Activated naive CD4-positive, alpha-beta T cell treated with anti-CD3 and anti-CD28 coated beads, Interleukin-2, amount 10 ng/mL, durations not matched to agents 7 days and 5 days (primary cell): Measurements from ENCODE around the gene KRT81.
"Not testable (repeated sequence)": the region's sequence is repeated elsewhere in the genome, so short reads cannot be mapped to it uniquely, and the experiment has no call there.

ENCODE experiments used
- CTCF ChIA-PET: fragments of 350-600 bp; sonication (Branson Sonifier 250); formaldehyde crosslinking; loops from one replicate; lab custom pipeline; 2021; ENCODE audit warnings: antibody characterized with exemption; lab: Charles Lee
- DNase-seq: peaks from one replicate; pipeline ENCODE4 v3.0.0-alpha.2; 2020
- H3K27ac Mint-ChIP-seq: one replicate; pipeline ENCODE4 v1.8.0; 2021; ENCODE audit warnings: mild to moderate bottlenecking, moderate library complexity, mixed read lengths
- H3K27me3 Mint-ChIP-seq: one replicate; pipeline ENCODE4 v1.8.0; 2021; ENCODE audit warnings: mild to moderate bottlenecking, mixed read lengths
- H3K36me3 Mint-ChIP-seq: one replicate; pipeline ENCODE4 v1.8.0; 2021; ENCODE audit warnings: mixed read lengths
- H3K4me1 Mint-ChIP-seq: one replicate; pipeline ENCODE4 v1.8.0; 2021; ENCODE audit warnings: mixed read lengths
- H3K4me3 Mint-ChIP-seq: one replicate; pipeline ENCODE4 v1.8.0; 2021; ENCODE audit warnings: mild to moderate bottlenecking, moderate library complexity, mixed read lengths
- H3K9me3 Mint-ChIP-seq: one replicate; pipeline ENCODE4 v1.8.0; 2021; ENCODE audit warnings: mixed read lengths

KRT81 gene

GRCh38 chr12:52323416-52324152 is 32.2 kb upstream of the KRT81 start:
- Mint-ChIP-seq H3K27ac (no peak overlapping the region), H3K4me1 (peaks cover 9% of the 10 kb centered on the region), H3K36me3 (no peaks in the 10 kb centered on the region), H3K4me3 (no peak overlapping the region), H3K9me3 (no peaks in the 10 kb centered on the region), H3K27me3 (peaks cover 72% of the 10 kb centered on the region)
- DNase-seq = peak; percentile 15
- CTCF ChIA-PET = interaction anchor here (4.3 kb wide), 1 partner anchor 102 kb away, joined by 22 read pairs; no protein-coding TSS in a partner anchor

- H3K27ac Mint-ChIP-seq = no peak overlapping the region
These were observed 31.7 kb upstream of the KRT81 start for GRCh38 chr12:52323001-52323400.

GRCh38 chr12:52322069-52322468 is 30.7 kb upstream of the KRT81 start:
- Mint-ChIP-seq H3K4me3 (no peak overlapping the region), H3K9me3 (no peaks in the 10 kb centered on the region), H3K27me3 (peaks cover 80% of the 10 kb centered on the region), H3K4me1 (no peaks in the 10 kb centered on the region), H3K36me3 (no peaks in the 10 kb centered on the region), H3K27ac (no peak overlapping the region)
- CTCF ChIA-PET = interaction anchor here (1.2 kb wide), 1 partner anchor 558 kb away, joined by 4 read pairs; no protein-coding TSS in a partner anchor
- peak; percentile 7 for DNase-seq

More at GRCh38 chr12:52323001-52323400, 31.7 kb upstream of the KRT81 start:
- H3K27me3 Mint-ChIP-seq = peaks cover 78% of the 10 kb centered on the region
- no peaks in the 10 kb centered on the region for H3K9me3 Mint-ChIP-seq
- H3K4me1 Mint-ChIP-seq = peaks cover 9% of the 10 kb centered on the region
- CTCF ChIA-PET = no interaction called here
- DNase-seq = peak; percentile 9
- no peak overlapping the region for H3K4me3 Mint-ChIP-seq
- H3K36me3 Mint-ChIP-seq = no peaks in the 10 kb centered on the region

- H3K36me3 Mint-ChIP-seq = no peaks in the 10 kb centered on the region
- H3K27me3 Mint-ChIP-seq = peaks cover 79% of the 10 kb centered on the region
- DNase-seq = no peak
- H3K4me1 Mint-ChIP-seq = no peaks in the 10 kb centered on the region
- H3K27ac Mint-ChIP-seq = no peak overlapping the region
- no peak overlapping the region for H3K4me3 Mint-ChIP-seq
- H3K9me3 Mint-ChIP-seq = no peaks in the 10 kb centered on the region
- CTCF ChIA-PET = interaction anchor here (1.2 kb wide), 1 partner anchor 558 kb away, joined by 4 read pairs; no protein-coding TSS in a partner anchor
These were observed 30.1 kb upstream of the KRT81 start for GRCh38 chr12:52321418-52321817.

- Mint-ChIP-seq H3K27ac (no peak within 1 kb of the TSS), H3K27me3 (peaks cover 79% of the 10 kb centered on the region), H3K9me3 (no peaks in the 10 kb centered on the region), H3K4me3 (no peak within 1 kb of the TSS), H3K36me3 (no peaks in the 10 kb centered on the region), H3K4me1 (no peaks in the 10 kb centered on the region)
- peak; percentile 14 for DNase-seq
- CTCF ChIA-PET = interaction anchor here (1.2 kb wide), 1 partner anchor 559 kb away, joined by 4 read pairs; no protein-coding TSS in a partner anchor
These were observed 29.6 kb upstream of the KRT81 start, which contains the start of gene KRT83 for GRCh38 chr12:52320784-52321400. Gene KRT83 (minus strand): TSS chr12:52321398. CDS start chr12:52321335, 63 bp downstream.

- H3K9me3 Mint-ChIP-seq = no peaks in the 10 kb centered on the region
- no peaks in the 10 kb centered on the region for H3K4me1 Mint-ChIP-seq
- peak; percentile 35 for DNase-seq
- H3K27ac Mint-ChIP-seq = no peak overlapping the region
- peaks cover 77% of the 10 kb centered on the region for H3K27me3 Mint-ChIP-seq
- CTCF ChIA-PET = interaction anchor here (0.7 to 1.6 kb wide), 12 partner anchors 8 to 164 kb away, joined by 3 to 6 read pairs (median 3); no protein-coding TSS in a partner anchor
- no peak overlapping the region for H3K4me3 Mint-ChIP-seq
- H3K36me3 Mint-ChIP-seq = no peaks in the 10 kb centered on the region
These were observed 27.8 kb upstream of the KRT81 start for GRCh38 chr12:52319097-52319496.

GRCh38 chr12:52318241-52318990 is 27.1 kb upstream of the KRT81 start:
- DNase-seq = peak; percentile 10
- Mint-ChIP-seq H3K27ac (no peak overlapping the region), H3K36me3 (no peaks in the 10 kb centered on the region), H3K27me3 (peaks cover 80% of the 10 kb centered on the region), H3K9me3 (no peaks in the 10 kb centered on the region), H3K4me3 (no peak overlapping the region), H3K4me1 (no peaks in the 10 kb centered on the region)
- CTCF ChIA-PET = interaction anchor here (0.6 to 1.6 kb wide), 11 partner anchors 7 to 164 kb away, joined by 3 to 6 read pairs (median 3); no protein-coding TSS in a partner anchor

GRCh38 chr12:52317468-52318052 is 26.2 kb upstream of the KRT81 start:
- H3K4me1 Mint-ChIP-seq = no peaks in the 10 kb centered on the region
- H3K4me3 Mint-ChIP-seq = no peak overlapping the region
- no peak overlapping the region for H3K27ac Mint-ChIP-seq
- H3K27me3 Mint-ChIP-seq = peaks cover 80% of the 10 kb centered on the region
- H3K36me3 Mint-ChIP-seq = no peaks in the 10 kb centered on the region
- no peaks in the 10 kb centered on the region for H3K9me3 Mint-ChIP-seq
- DNase-seq = peak; percentile 16
- CTCF ChIA-PET = interaction anchor here (0.6 to 1.6 kb wide), 4 partner anchors 10 to 151 kb away, joined by 3 to 5 read pairs (median 3); no protein-coding TSS in a partner anchor

GRCh38 chr12:52316701-52317100 is 25.4 kb upstream of the KRT81 start:
- no peak overlapping the region for H3K4me3 Mint-ChIP-seq
- no peaks in the 10 kb centered on the region for H3K9me3 Mint-ChIP-seq
- peaks cover 80% of the 10 kb centered on the region for H3K27me3 Mint-ChIP-seq
- H3K4me1 Mint-ChIP-seq = no peaks in the 10 kb centered on the region
- no peak overlapping the region for H3K27ac Mint-ChIP-seq
- no peaks in the 10 kb centered on the region for H3K36me3 Mint-ChIP-seq
- CTCF ChIA-PET = interaction anchor here (0.8 to 1.5 kb wide), 5 partner anchors 8 to 38 kb away, joined by 3 to 7 read pairs (median 4); no protein-coding TSS in a partner anchor
- peak; percentile 4 for DNase-seq

GRCh38 chr12:52316290-52316689 is 25.0 kb upstream of the KRT81 start:
- CTCF ChIA-PET = interaction anchor here (0.8 to 1.6 kb wide), 6 partner anchors 9 to 95 kb away, joined by 3 to 7 read pairs (median 4); no protein-coding TSS in a partner anchor
- no peak overlapping the region for H3K4me3 Mint-ChIP-seq
- no peak overlapping the region for H3K27ac Mint-ChIP-seq
- no peaks in the 10 kb centered on the region for H3K9me3 Mint-ChIP-seq
- peaks cover 80% of the 10 kb centered on the region for H3K27me3 Mint-ChIP-seq
- H3K4me1 Mint-ChIP-seq = no peaks in the 10 kb centered on the region
- DNase-seq = no peak
- no peaks in the 10 kb centered on the region for H3K36me3 Mint-ChIP-seq

- H3K36me3 Mint-ChIP-seq, H3K9me3 Mint-ChIP-seq, H3K4me3 Mint-ChIP-seq, H3K4me1 Mint-ChIP-seq, H3K27ac Mint-ChIP-seq: not testable (repeated sequence)
- DNase-seq = peak; percentile 59
- CTCF ChIA-PET = interaction anchor here (0.8 to 1.6 kb wide), 7 partner anchors 9 to 95 kb away, joined by 3 to 7 read pairs (median 4); no protein-coding TSS in a partner anchor
- H3K27me3 Mint-ChIP-seq = peaks cover 80% of the 10 kb centered on the region
These were observed 24.4 kb upstream of the KRT81 start for GRCh38 chr12:52315721-52316120.

GRCh38 chr12:52314511-52314910 is 23.2 kb upstream of the KRT81 start:
- Mint-ChIP-seq H3K4me3 (no peak overlapping the region), H3K9me3 (no peaks in the 10 kb centered on the region), H3K4me1 (no peaks in the 10 kb centered on the region), H3K27me3 (peaks cover 81% of the 10 kb centered on the region), H3K36me3 (no peaks in the 10 kb centered on the region), H3K27ac (no peak overlapping the region)
- no peak for DNase-seq
- CTCF ChIA-PET = interaction anchor here (1.0 kb wide), 1 partner anchor 15 kb away, joined by 4 read pairs; no protein-coding TSS in a partner anchor

- Mint-ChIP-seq H3K4me1 (peaks cover under 1% of the 10 kb centered on the region), H3K27ac (no peak overlapping the region), H3K4me3 (no peak overlapping the region), H3K27me3 (peaks cover 81% of the 10 kb centered on the region), H3K9me3 (no peaks in the 10 kb centered on the region), H3K36me3 (no peaks in the 10 kb centered on the region)
- CTCF ChIA-PET = interaction anchor here (1.6 kb wide), 2 partner anchors 35 to 90 kb away, joined by 3 read pairs; no protein-coding TSS in a partner anchor
- no peak for DNase-seq
These were observed 22.6 kb upstream of the KRT81 start for GRCh38 chr12:52313926-52314325.
